Thymus (tissue), 11 donors: ENCODE measurements around the gene BMPER. TPM values are rescaled to one million over a fixed set of nuclear protein-coding genes. Genes with fewer than 3 reads are reported as not detected.

Experiments
- DNase-seq, 9 donors: peaks; one replicate each; pipeline ENCODE4 v3.0.0-alpha.2; 2013; ENCODE audit warnings: low spot score in 9 of 9, low read depth in 6 of 9, missing footprints in 1 of 9
- H3K27ac ChIP-seq, 2 donors: one replicate each; pipeline ENCODE4 v1.5.1; 2013; ENCODE audit warnings: control low read depth in 1 of 2, low read depth in 1 of 2, low read length in 1 of 2, mild to moderate bottlenecking in 1 of 2, moderate library complexity in 1 of 2
- H3K27me3 ChIP-seq, 2 donors: one replicate each; pipeline ENCODE4 v1.5.1; 2013; ENCODE audit warnings: low read length in 1 of 2; ENCODE audit not compliant: control insufficient read depth in 2 of 2, insufficient read depth in 1 of 2
- H3K36me3 ChIP-seq, 2 donors: one replicate each; pipeline ENCODE4 v1.5.1; 2013; ENCODE audit warnings: low read length in 1 of 2, mild to moderate bottlenecking in 1 of 2, moderate library complexity in 1 of 2; ENCODE audit not compliant: control insufficient read depth in 2 of 2, insufficient read depth in 2 of 2
- H3K4me1 ChIP-seq, 2 donors: one replicate each; pipeline ENCODE4 v1.5.1; 2013; ENCODE audit warnings: low read length in 2 of 2; ENCODE audit not compliant: control insufficient read depth in 2 of 2, insufficient read depth in 2 of 2
- H3K4me3 ChIP-seq, 2 donors: one replicate each; pipeline ENCODE4 v1.5.1; 2013; ENCODE audit warnings: low read length in 2 of 2, control low read depth in 1 of 2, mild to moderate bottlenecking in 1 of 2
- H3K9me3 ChIP-seq, 2 donors: one replicate each; pipeline ENCODE4 v1.5.1; 2013; ENCODE audit warnings: low read length in 1 of 2, mild to moderate bottlenecking in 1 of 2; ENCODE audit not compliant: control insufficient read depth in 2 of 2, insufficient read depth in 1 of 2
- WGBS: extraction: QIAGEN DNeasy Blood & Tissue Kit; methylation state at CpG from one replicate; pipeline ENCODE4 v1.1.7; 2013; 5-methylcytosine and 5-hydroxymethylcytosine counted together
- polyA plus RNA-seq: library from polyadenylated mRNA; stranded (reverse); fragments of 200-250 nt; gene quantifications from one replicate; pipeline ENCODE4 v1.2.3, GENCODE V29; 2013
- total RNA-seq: library from RNA; stranded (reverse); fragments of 120-200 nt; gene quantifications from one replicate; pipeline ENCODE4 v1.2.4, GENCODE V29; 2013
- donor health status: healthy.

BMPER gene
- total and polyA plus RNA-seq, 2 donors, result 1.0 to 4.5 TPM

DNA sequence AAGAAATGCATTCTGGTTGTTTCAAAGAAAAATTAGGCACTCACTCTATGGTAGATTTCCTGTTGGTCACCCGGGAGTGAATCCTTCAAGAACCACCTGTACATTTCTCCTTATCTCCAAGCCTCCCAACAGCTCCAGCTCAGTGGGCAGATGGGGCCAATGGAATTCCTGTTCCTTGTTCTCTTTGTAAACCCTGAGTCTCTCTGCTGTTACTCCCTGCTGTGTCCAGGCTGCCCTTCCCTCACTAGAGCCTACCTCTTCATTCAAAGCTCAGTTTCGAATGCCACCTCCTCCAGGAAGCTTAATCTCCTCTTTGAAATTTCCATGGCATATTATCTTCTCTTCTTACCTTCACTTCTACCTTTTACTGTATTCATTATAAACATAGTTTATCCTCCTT, 3.5 kb upstream of the BMPER start:
- no peak overlapping the region for H3K27ac ChIP-seq
- peaks cover 0 to 3% of the 10 kb centered on the region in 2 donors for H3K4me1 ChIP-seq
- no peak for DNase-seq
- no peaks in the 10 kb centered on the region for H3K36me3 ChIP-seq
- peaks cover 34 to 49% of the 10 kb centered on the region in 2 donors for H3K27me3 ChIP-seq
- no peaks in the 10 kb centered on the region for H3K9me3 ChIP-seq
- H3K4me3 ChIP-seq, result no peak overlapping the region
- 48% methylated on average over 2 of the region's 2 CpGs for WGBS

DNA sequence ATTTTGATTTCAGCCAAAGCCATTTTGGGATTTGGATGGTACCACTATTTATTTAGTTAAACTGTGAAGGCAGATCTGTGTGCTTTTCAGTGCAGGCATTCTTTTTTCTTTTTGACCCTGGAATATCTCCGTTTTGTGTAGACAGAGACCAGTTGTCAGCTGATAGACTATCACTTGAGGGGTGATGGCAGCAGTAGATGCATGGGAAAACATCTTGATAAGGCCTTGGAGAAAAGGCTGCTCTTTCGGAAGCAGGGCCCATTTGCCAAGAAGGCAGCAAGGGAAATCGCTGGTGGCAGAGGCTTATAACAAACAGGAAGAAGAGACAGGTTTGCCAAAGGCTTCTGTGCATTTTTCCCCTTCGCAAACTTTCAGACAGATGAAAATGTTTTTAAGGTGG, 2.6 kb upstream of the BMPER start:
- H3K9me3 ChIP-seq, result no peaks in the 10 kb centered on the region
- H3K27me3 ChIP-seq, result peaks cover 34 to 57% of the 10 kb centered on the region in 2 donors
- 91% methylated on average over 4 of the region's 4 CpGs for WGBS
- no peaks in the 10 kb centered on the region for H3K36me3 ChIP-seq
- no peak for DNase-seq
- peaks cover 0 to 3% of the 10 kb centered on the region in 2 donors for H3K4me1 ChIP-seq
- H3K27ac ChIP-seq, result no peak overlapping the region
- no peak overlapping the region for H3K4me3 ChIP-seq

DNA sequence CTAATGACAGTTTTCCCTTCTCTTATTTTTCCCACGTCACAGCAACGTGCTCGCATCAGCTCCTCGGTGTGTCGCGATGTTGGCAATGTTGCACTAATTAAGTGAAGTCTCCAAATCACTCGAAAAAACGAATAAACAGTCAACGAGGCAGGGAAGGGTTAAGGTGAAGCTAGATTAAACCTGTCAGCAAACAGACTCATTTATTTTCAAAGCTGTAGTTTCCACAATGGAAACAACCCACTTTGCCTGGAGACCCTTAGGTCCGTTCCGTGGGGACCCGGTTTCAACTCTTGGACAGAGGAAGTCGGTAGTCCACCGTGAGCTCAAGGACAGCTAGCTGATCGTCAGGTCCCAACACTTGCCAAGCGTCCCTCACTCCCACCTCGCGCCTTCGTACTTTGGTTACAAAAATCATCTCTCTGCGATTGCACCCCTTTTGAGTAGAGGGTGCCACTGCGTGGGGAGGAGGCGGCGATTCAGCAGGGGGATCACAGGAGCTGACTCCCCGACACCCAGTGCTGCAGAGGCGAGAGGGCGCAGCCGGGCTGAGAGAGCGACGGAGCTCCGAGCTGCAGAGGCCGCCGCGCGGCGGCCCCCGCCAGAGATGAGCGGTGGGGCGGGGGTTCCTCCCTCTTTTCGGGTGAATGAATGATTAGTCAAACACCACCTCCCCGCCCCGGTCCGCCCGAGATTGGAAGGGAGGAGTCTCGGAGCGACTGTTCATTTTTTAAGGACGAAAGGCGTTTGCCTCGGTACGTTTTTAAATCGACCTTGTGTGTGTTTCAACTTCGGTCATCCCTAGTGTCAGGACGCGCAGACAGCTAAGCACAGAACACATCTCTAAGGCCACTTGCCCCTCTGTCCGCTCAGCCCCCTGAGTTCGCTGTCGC, 1.3 kb upstream of the BMPER start:
- Histone ChIP-seq H3K9me3 (no peaks in the 10 kb centered on the region), H3K36me3 (no peaks in the 10 kb centered on the region), H3K27me3 (peaks cover 34 to 59% of the 10 kb centered on the region in 2 donors), H3K4me1 (peaks cover 0 to 3% of the 10 kb centered on the region in 2 donors), H3K27ac (no peak overlapping the region), H3K4me3 (peak overlapping the region; percentile 36 to 38)
- 2% methylated on average over 56 of the region's 56 CpGs for WGBS
- DNase-seq, result no peak

DNA sequence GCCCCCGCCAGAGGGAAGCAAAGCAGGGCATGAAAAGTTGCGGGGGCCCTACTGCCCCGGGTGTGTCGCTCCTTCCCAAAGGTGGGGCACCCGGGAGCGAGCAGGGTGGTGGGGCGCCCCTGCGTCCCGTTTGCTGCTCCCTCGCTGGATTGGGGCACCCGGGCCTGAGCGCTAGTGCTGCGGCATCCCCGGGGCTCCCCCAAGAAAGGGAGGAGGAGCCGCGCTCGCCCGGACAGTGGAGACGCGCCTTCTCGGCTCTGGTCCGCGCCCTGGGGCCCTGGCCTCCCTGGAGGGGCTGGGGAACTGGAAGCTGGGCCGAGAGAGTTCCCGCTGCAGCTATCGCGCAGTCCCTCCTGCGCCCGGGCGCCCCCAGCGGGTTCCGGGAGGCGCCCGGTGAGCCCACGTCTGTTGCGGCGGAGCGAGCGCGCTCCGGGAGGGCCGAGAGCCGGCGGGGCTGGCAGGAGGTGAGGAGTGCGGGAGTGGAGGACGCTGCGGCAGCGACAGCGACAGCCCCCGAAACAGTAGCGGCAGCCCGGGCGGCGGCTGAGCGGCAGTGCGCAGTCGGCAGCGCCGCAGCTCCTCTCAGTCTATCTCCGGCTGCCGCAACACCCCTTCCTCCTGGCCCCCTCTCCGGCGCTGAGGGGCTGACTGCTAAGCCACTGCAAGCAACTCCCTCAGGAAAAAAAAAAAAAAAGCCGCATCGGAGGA, 504 bp upstream of the BMPER start:
- H3K27ac ChIP-seq, result no peak overlapping the region
- WGBS, result under 1% methylated on average over 65 of the region's 65 CpGs
- H3K36me3 ChIP-seq, result no peaks in the 10 kb centered on the region
- DNase-seq, result peak in 1 of 9 donors; percentile 22
- peaks cover 34 to 59% of the 10 kb centered on the region in 2 donors for H3K27me3 ChIP-seq
- H3K9me3 ChIP-seq, result no peaks in the 10 kb centered on the region
- peaks cover 0 to 3% of the 10 kb centered on the region in 2 donors for H3K4me1 ChIP-seq
- peak overlapping the region; percentile 36 to 38 for H3K4me3 ChIP-seq

DNA sequence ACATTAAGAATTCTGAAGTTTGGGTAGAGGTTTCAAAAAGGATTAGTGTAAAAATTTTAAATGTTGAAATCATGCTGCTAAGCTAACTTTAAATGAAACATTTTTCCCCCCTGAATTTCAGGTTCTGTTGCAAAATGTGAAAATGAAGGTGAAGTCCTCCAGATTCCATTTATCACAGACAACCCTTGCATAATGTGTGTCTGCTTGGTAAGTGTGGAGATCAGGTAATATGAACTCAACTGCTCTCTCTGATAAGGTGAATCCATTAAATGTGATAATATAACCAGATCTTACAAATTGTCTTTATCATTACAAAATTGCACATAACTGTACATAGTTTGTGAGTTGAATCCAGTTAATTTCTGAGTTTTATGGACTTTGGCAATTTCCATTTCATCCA, 1.4 kb downstream of the BMPER start:
- Histone ChIP-seq H3K27me3 (peaks cover 32 to 58% of the 10 kb centered on the region in 2 donors), H3K9me3 (no peaks in the 10 kb centered on the region), H3K4me1 (peaks cover 0 to 3% of the 10 kb centered on the region in 2 donors), H3K27ac (no peak overlapping the region), H3K36me3 (no peaks in the 10 kb centered on the region), H3K4me3 (no peak overlapping the region)
- no peak for DNase-seq

DNA sequence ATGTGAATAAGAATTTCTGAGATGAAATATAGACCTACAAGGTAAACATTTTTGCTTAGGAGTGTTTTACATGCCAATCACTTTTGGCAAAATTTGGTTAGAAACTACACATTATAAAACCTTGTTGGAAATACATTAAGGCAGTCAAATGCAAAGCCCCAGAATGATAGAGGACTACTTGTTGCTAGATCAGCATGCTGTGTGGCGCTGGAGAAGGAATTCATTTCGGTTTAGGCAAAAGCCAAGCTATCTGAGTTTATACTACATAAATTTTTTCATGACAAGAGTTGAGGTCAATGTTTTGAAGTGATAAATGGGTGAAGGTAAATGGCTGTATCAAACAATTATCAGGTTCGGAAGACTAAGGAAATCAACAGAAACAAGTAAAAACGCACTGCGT, 2.3 kb downstream of the BMPER start:
- Histone ChIP-seq H3K36me3 (no peaks in the 10 kb centered on the region), H3K4me3 (no peak overlapping the region), H3K4me1 (peaks cover 0 to 3% of the 10 kb centered on the region in 2 donors), H3K27me3 (peaks cover 27 to 50% of the 10 kb centered on the region in 2 donors), H3K9me3 (no peaks in the 10 kb centered on the region), H3K27ac (no peak overlapping the region)
- 95% methylated on average over 5 of the region's 5 CpGs for WGBS
- no peak for DNase-seq

DNA sequence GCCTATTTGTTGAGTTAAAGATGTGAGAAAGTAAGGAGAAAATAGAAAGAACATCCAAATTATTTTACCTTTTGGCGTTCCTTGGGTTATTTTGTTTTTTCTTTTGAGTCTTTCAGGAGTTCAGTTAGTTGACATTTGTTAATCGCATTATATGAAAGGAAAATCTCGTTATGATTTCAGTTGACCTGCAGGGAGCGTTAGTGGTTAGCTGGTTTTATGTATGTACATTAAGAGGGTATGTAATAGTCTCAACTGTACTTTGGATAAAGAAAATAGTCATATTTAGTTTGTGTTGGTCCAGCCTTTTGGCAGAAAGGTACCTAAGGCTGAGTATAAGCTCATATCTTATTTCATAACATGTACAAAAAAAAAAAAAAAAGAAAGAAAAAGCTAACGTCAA, 4.0 kb downstream of the BMPER start:
- WGBS, result 91% methylated on average over 5 of the region's 5 CpGs
- DNase-seq, result no peak

DNA sequence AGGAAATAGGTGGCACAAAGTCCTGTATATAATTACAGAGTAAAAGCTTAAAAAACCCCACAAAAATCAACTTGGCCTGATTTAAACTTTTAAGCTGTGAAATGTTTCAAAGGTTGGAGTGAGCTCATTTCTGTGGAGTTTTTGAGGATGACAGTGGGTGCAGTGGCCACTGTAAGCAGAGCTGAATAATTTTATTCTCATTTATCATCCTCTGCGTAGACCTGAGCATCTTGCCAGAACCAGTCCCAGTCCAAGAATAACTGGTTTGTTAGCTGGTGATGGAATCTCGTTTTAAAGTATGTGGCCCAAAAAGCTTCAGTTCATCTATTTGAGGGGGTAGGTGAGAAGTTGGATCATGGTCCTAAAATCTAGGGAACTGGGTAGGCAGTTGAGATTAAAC, 4.4 kb downstream of the BMPER start:
- Histone ChIP-seq H3K4me1 (peaks cover 0 to under 1% of the 10 kb centered on the region in 2 donors), H3K36me3 (no peaks in the 10 kb centered on the region), H3K27ac (peak overlapping the region in 1 of 2 donors; percentile 47), H3K4me3 (no peak overlapping the region), H3K9me3 (no peaks in the 10 kb centered on the region), H3K27me3 (peaks cover 12 to 30% of the 10 kb centered on the region in 2 donors)
- DNase-seq, result no peak
- WGBS, result 91% methylated on average over 2 of the region's 2 CpGs

More for the DNA sequence above, 4.0 kb downstream of the BMPER start:
- no peak overlapping the region for H3K27ac ChIP-seq
- H3K4me3 ChIP-seq, result no peak overlapping the region
- H3K4me1 ChIP-seq, result peaks cover 0 to 3% of the 10 kb centered on the region in 2 donors
- H3K27me3 ChIP-seq, result peaks cover 16 to 34% of the 10 kb centered on the region in 2 donors
- no peaks in the 10 kb centered on the region for H3K9me3 ChIP-seq
- H3K36me3 ChIP-seq, result no peaks in the 10 kb centered on the region

DNA sequence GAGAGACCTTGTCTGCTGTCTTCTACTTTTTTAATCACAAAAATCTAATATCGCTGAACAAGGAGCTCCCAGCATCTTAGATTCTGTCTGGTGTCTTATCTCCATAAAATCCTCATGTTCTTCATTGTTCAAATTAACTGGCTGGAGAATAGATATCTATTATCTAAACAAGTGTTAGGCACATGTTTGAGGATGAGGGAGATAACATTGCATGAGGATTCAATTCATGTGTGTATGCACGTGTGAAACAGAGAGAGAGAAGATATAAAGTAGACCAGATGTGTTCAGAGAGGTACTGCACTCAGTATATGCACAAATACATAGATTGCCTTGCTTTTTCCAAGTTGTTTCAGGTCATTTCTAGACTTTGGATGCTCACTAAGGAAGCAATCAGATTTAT, 5.4 kb downstream of the BMPER start:
- no peaks in the 10 kb centered on the region for H3K36me3 ChIP-seq
- no peaks in the 10 kb centered on the region for H3K9me3 ChIP-seq
- no peak for DNase-seq
- no peak overlapping the region for H3K27ac ChIP-seq
- H3K4me3 ChIP-seq, result no peak overlapping the region
- 88% methylated on average over 2 of the region's 2 CpGs for WGBS
- H3K4me1 ChIP-seq, result no peaks in the 10 kb centered on the region
- H3K27me3 ChIP-seq, result peaks cover 5 to 20% of the 10 kb centered on the region in 2 donors
